ENCODE results near the gene DNAH2.

Gene DNAH2

GRCh38 chr17:7721612-7722011 lies 4.1 kb downstream of the DNAH2 start:
- no peak for DNase-seq

GRCh38 chr17:7727886-7728285 lies 10.3 kb downstream of the DNAH2 start:
- DNase-seq: no peak

GRCh38 chr17:7729816-7730215 lies 12.3 kb downstream of the DNAH2 start:
- DNase-seq: no peak

GRCh38 chr17:7732981-7733539 lies 15.5 kb downstream of the DNAH2 start:
- DNase-seq: no peak

GRCh38 chr17:7737601-7738000 lies 20.1 kb downstream of the DNAH2 start:
- no peak for DNase-seq

GRCh38 chr17:7739746-7740145 lies 22.2 kb downstream of the DNAH2 start:
- no peak for DNase-seq

- DNase-seq: no peak
Measured at GRCh38 chr17:7740481-7741001, 23.0 kb downstream of the DNAH2 start.

GRCh38 chr17:7742729-7743128 lies 25.2 kb downstream of the DNAH2 start:
- no peak for DNase-seq

GRCh38 chr17:7744416-7744815 lies 26.9 kb downstream of the DNAH2 start:
- DNase-seq: no peak

GRCh38 chr17:7745748-7746470 lies 28.4 kb downstream of the DNAH2 start:
- DNase-seq: no peak

GRCh38 chr17:7747635-7748071 lies 30.1 kb downstream of the DNAH2 start:
- DNase-seq: no peak

- no peak for DNase-seq
Measured at GRCh38 chr17:7748076-7748775, 30.7 kb downstream of the DNAH2 start.

- DNase-seq: no peak
Measured at GRCh38 chr17:7750321-7750821, 32.8 kb downstream of the DNAH2 start.

- no peak for DNase-seq
Measured at GRCh38 chr17:7754656-7755055, 37.1 kb downstream of the DNAH2 start.

GRCh38 chr17:7755095-7755890 lies 37.7 kb downstream of the DNAH2 start:
- no peak for DNase-seq

- no peak for DNase-seq
Measured at GRCh38 chr17:7756968-7757367, 39.4 kb downstream of the DNAH2 start.

- no peak for DNase-seq
Measured at GRCh38 chr17:7763919-7764318, 46.4 kb downstream of the DNAH2 start.

- DNase-seq: no peak
Measured at GRCh38 chr17:7767004-7767403, 49.5 kb downstream of the DNAH2 start.

- no peak for DNase-seq
Measured at GRCh38 chr17:7767405-7768021, 50.0 kb downstream of the DNAH2 start.

GRCh38 chr17:7769854-7770253 lies 52.3 kb downstream of the DNAH2 start:
- no peak for DNase-seq

- DNase-seq: no peak
Measured at GRCh38 chr17:7774055-7774521, 56.5 kb downstream of the DNAH2 start.

- no peak for DNase-seq
Measured at GRCh38 chr17:7775051-7775450, 57.5 kb downstream of the DNAH2 start.

All from CD4-positive, alpha-beta T cell treated with Interferon alpha-2 for 1 hour (primary cell).